ENCODE results near the gene FRK.

DNA sequence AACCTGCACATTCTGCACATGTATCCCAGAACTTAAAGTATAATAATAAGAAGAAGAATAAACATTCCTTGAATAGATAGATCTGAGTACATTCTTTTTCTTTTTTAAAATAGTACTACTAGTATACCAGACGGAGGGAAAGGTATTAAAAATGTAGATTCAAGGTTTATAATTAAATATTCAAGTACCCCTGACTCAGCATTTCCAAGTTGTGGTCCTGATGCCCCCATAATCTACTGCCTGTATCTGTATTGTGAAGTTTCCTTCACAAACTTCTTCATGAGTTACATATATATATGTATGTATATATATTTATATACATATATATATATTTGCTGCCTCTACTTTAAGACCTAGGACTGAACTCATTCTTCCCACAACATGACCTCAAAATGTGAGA lies 14.0 kb downstream of the FRK start:
- TF ChIP-seq, protein P1, sequence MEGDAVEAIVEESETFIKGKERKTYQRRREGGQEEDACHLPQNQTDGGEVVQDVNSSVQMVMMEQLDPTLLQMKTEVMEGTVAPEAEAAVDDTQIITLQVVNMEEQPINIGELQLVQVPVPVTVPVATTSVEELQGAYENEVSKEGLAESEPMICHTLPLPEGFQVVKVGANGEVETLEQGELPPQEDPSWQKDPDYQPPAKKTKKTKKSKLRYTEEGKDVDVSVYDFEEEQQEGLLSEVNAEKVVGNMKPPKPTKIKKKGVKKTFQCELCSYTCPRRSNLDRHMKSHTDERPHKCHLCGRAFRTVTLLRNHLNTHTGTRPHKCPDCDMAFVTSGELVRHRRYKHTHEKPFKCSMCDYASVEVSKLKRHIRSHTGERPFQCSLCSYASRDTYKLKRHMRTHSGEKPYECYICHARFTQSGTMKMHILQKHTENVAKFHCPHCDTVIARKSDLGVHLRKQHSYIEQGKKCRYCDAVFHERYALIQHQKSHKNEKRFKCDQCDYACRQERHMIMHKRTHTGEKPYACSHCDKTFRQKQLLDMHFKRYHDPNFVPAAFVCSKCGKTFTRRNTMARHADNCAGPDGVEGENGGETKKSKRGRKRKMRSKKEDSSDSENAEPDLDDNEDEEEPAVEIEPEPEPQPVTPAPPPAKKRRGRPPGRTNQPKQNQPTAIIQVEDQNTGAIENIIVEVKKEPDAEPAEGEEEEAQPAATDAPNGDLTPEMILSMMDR (IDR thresholded peaks at IDR 0.05), result no peak
- TF ChIP-seq POLR2A (IDR thresholded peaks at IDR 0.05), result no peak
